ENCODE measurements around the gene CSN3.

CSN3 gene

DNA sequence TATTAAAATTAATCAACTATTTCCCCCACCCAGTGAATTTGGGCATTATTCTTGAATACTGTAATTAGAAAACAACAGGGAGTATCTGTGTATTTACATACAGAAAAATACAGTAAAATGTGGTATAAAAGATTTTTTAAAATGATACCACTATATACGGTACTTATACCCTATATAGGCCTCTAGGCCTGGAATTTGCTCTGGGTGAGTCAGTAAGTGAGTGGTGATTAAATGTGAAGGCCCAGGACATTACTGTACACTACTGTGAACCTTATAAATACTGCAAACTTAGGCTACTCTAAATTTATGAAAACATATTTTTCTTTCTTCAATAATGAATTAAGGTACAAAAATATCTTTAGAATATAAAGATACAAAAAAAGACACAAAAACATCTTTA is 6.3 kb upstream of the CSN3 start:
- no peak overlapping the region for H3K9ac ChIP-seq
- no peaks in the 10 kb centered on the region for H3K27me3 ChIP-seq
- H3K4me1 ChIP-seq = no peaks in the 10 kb centered on the region
- TF ChIP-seq Cebpa-rat (IDR thresholded peaks at IDR 0.05) = no peak
- no peaks in the 10 kb centered on the region for H3K9me3 ChIP-seq
- H4K20me1 ChIP-seq = no peaks in the 10 kb centered on the region
- no peak overlapping the region for H3K4me2 ChIP-seq
- H3K27ac ChIP-seq = no peak overlapping the region
- H3K4me3 ChIP-seq = no peak overlapping the region
- no peaks in the 10 kb centered on the region for H3K36me3 ChIP-seq

DNA sequence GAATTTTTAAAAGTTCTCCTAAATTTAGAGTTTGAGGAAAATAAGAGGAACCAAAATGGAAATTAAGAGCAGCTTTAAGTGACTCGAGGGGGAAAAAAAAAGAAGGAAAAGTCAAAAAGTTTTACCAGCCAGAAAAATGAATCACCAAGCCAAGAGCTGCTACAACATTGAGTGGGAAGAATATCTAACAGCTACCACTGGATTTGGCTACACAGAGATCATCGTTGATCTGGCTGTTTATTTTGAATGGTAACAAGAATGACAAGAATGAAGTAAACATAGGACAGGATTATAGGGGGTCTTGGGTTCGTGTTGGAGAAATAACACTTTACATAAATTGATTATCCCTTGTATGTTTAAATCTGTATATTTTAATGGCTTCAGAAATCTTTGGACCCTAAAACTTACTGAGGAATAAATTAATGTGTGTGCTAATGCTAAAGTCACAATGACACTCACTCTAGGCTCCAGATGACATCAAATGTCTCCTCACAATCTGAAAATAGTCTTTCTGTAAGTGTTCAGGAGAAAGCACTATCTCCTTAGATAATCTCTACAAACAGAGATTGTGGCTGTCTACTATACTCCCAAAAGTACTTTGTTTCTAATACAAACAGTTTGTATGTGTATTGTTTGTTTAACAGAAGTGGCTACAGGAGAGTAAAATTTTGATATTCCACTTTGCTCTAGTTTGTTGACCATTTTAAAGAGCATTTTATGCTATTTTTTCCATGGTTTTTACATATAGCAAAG is 3.1 kb upstream of the CSN3 start:
- Histone ChIP-seq H3K4me1 (no peaks in the 10 kb centered on the region), H3K9me3 (no peaks in the 10 kb centered on the region), H3K36me3 (no peaks in the 10 kb centered on the region), H3K27ac (no peak overlapping the region), H4K20me1 (no peaks in the 10 kb centered on the region), H3K9ac (no peak overlapping the region), H3K27me3 (no peaks in the 10 kb centered on the region), H3K4me3 (no peak overlapping the region), H3K4me2 (no peak overlapping the region)
- TF ChIP-seq Cebpa-rat (IDR thresholded peaks at IDR 0.05) = no peak

DNA sequence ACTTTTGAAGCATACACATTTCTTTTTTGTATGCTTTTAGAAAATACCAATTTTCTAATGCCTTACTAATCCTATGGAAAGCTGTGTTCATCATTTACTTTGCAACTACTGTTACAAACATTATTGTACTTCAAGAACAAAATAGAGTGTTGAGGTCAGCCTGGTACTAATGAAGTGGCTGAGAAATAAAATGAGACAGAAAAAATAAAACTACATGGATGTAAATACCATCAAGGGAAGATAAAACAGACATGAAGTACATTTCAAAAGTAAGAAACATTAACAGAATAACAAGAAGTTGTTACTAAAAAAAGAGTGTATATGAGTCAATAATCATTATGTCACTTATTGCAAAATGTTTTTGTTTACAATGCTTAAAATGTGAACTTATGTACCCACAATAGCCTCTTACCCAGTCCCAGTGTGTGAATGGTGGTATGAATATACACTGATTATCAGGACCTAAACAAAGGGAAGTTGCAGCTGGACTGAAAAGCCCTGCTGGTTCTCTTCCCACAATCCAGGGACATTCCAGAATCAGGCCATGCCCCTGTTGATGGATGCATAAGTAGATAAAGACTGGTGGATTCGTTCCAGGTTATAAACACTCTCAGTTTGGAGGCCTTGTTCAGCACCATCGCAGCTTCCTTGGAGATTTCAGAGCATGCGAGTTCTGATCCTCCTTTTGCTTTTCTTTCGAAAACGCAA is 2.4 kb upstream of the CSN3 start:
- no peak for TF ChIP-seq Cebpa-rat (IDR thresholded peaks at IDR 0.05)
- no peak overlapping the region for H3K4me2 ChIP-seq
- no peaks in the 10 kb centered on the region for H4K20me1 ChIP-seq
- no peaks in the 10 kb centered on the region for H3K4me1 ChIP-seq
- H3K36me3 ChIP-seq = no peaks in the 10 kb centered on the region
- H3K9ac ChIP-seq = no peak overlapping the region
- H3K9me3 ChIP-seq = no peaks in the 10 kb centered on the region
- H3K27me3 ChIP-seq = no peaks in the 10 kb centered on the region
- no peak overlapping the region for H3K4me3 ChIP-seq
- H3K27ac ChIP-seq = no peak overlapping the region

DNA sequence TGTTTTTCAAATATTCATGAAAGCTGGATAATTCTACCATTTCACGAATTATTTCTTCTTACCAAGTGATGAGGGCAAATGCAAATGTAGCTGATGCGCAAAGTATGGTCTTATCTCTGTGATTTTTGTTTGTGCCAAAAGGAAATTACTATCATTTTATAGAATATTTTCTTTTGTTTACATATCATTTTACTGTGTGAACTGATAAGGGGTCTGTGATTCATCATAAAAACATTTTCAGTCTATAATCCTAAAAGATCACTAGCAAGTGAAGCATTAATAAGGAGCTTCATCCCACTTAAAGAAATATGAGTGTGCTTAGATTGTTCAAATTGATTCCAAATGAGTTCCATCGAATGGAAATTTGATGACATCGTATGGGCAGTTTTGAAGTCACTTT is 694 bp downstream of the CSN3 start:
- Histone ChIP-seq H3K9me3 (no peaks in the 10 kb centered on the region), H3K27me3 (no peaks in the 10 kb centered on the region)
- TF ChIP-seq Cebpa-rat (IDR thresholded peaks at IDR 0.05) = no peak

DNA sequence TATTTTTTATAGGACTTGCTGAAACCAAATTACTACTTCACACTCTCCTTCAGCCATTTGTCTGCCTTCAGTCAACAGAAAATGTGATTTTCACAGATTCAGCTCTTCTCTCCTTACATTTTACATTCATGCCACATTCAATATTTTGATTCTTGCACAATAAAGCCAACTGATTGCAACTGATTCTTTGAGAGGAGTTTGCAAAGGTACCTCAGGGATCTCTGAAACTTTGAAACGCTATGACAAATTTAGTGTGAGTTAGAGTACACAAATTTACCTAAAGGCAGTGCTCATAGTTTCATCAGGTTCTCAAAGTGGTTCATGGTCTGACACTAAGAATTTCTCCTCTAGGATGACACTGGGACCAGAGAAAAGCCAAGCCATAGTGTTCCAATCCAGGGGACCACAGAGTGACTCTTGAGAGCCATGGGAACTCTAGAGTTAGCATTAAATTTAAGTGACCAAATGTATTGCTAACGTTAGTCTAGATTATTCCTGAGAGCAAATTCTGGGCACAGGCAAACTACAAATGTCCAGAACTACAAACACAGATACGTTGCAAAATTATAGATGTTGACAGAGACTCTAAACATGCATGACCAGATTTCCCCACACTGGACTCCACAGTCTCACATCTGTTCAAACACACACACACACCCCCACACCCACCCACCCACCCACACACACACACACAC is 9.0 kb downstream of the CSN3 start:
- H3K9ac ChIP-seq = no peak overlapping the region
- no peaks in the 10 kb centered on the region for H3K9me3 ChIP-seq
- no peaks in the 10 kb centered on the region for H4K20me1 ChIP-seq
- H3K27me3 ChIP-seq = no peaks in the 10 kb centered on the region
- H3K4me2 ChIP-seq = no peak overlapping the region
- H3K4me3 ChIP-seq = no peak overlapping the region
- H3K27ac ChIP-seq = no peak overlapping the region
- H3K36me3 ChIP-seq = no peaks in the 10 kb centered on the region
- H3K4me1 ChIP-seq = no peaks in the 10 kb centered on the region
- no peak for TF ChIP-seq Cebpa-rat (IDR thresholded peaks at IDR 0.05)

More for the DNA sequence above, 694 bp downstream of the CSN3 start:
- Histone ChIP-seq H3K4me2 (no peak overlapping the region), H3K4me1 (no peaks in the 10 kb centered on the region), H3K27ac (no peak overlapping the region), H3K9ac (no peak overlapping the region), H3K4me3 (no peak overlapping the region), H3K36me3 (no peaks in the 10 kb centered on the region), H4K20me1 (no peaks in the 10 kb centered on the region)

DNA sequence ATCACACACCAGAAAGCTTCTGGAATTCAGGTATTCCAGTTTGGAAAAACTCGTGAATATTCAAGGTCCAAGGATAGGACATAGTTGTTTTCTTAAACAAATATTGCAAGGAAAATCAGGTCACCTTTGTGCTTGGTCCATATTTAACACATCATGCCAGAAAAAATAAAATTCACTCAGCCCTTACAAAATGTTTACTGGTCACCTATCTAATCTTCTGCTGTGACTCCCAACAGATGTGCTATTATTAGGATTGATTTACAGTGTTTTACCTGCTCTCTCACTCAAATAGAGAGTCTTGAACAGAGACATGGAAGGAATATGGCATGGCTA is 9.5 kb downstream of the CSN3 start:
- H3K27me3 ChIP-seq = no peaks in the 10 kb centered on the region
- H3K27ac ChIP-seq = no peak overlapping the region
- no peak overlapping the region for H3K4me2 ChIP-seq
- no peak overlapping the region for H3K9ac ChIP-seq
- TF ChIP-seq Cebpa-rat (IDR thresholded peaks at IDR 0.05) = no peak
- H3K9me3 ChIP-seq = no peaks in the 10 kb centered on the region
- H4K20me1 ChIP-seq = no peaks in the 10 kb centered on the region
- no peaks in the 10 kb centered on the region for H3K36me3 ChIP-seq
- H3K4me3 ChIP-seq = no peak overlapping the region
- H3K4me1 ChIP-seq = no peaks in the 10 kb centered on the region

DNA sequence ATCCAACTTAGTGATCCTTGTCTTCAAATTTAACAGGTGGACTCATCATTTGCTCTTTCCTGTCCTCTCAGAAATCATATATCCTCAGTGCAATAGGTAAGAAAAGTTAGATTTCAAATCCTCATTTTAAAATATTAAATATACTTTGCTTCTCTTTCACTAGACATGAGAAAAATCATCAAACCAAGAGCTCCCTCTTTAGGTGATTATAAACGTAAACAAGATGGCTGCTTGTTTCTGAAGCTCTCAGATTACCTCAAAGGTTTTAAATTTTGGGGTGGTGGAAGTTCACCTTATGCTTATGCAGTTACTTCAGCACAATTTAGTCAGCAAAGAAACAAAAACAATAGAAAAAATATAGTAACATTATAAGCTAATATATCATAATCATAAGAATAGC is 27.3 kb downstream of the CSN3 start:
- Histone ChIP-seq H3K27ac (no peak overlapping the region), H3K9ac (no peak overlapping the region), H4K20me1 (no peaks in the 10 kb centered on the region), H3K4me1 (no peaks in the 10 kb centered on the region), H3K4me3 (no peak overlapping the region), H3K9me3 (no peaks in the 10 kb centered on the region), H3K4me2 (no peak overlapping the region), H3K27me3 (no peaks in the 10 kb centered on the region), H3K36me3 (no peaks in the 10 kb centered on the region)
- no peak for TF ChIP-seq Cebpa-rat (IDR thresholded peaks at IDR 0.05)

DNA sequence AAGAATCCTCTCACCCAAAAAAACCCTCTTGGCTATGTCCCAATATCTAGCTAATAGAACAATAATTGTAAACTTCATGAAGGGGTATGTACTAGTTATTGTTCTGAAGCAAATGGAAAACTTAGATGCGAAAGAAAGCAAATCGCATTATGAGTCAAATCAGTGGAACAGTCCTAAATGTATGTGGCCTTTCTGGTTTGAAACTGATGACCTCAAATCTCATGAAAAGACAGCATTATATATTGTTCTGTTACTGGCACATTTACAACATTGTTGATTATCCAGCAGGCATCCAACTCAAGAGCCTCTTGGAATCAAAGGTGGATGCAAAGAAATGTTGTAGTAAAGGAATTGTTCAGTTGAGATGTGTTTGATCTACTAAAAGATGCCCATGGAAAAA is 34.7 kb downstream of the CSN3 start:
- no peak overlapping the region for H3K4me2 ChIP-seq
- H3K4me3 ChIP-seq = no peak overlapping the region
- H3K36me3 ChIP-seq = no peaks in the 10 kb centered on the region
- H3K27me3 ChIP-seq = no peaks in the 10 kb centered on the region
- no peak for TF ChIP-seq Cebpa-rat (IDR thresholded peaks at IDR 0.05)
- H3K9ac ChIP-seq = no peak overlapping the region
- no peak overlapping the region for H3K27ac ChIP-seq
- H3K4me1 ChIP-seq = no peaks in the 10 kb centered on the region
- no peaks in the 10 kb centered on the region for H4K20me1 ChIP-seq
- no peaks in the 10 kb centered on the region for H3K9me3 ChIP-seq

DNA sequence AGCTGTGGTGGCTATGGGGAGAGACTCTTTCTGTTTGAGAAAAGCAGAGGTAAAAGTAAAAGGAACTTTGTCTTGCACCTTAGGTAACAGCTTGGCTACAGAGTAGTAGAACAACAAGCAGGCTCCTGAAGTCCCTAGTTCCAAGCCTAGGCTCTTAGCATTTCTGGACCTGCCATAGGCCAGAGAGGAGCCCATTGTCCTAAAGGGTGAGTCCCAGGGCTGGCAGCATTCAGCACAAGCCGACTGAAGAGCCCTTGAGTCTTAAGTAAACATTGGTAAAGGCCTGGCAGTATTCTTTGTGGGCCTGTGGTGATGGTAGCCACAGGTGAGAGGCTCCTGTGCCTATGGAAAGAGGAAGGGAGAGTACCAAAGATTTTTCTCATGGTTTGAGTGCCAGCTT is 38.2 kb downstream of the CSN3 start:
- Histone ChIP-seq H3K27me3 (no peaks in the 10 kb centered on the region), H3K4me1 (no peaks in the 10 kb centered on the region), H3K36me3 (no peaks in the 10 kb centered on the region), H3K9me3 (no peaks in the 10 kb centered on the region), H3K9ac (no peak overlapping the region), H3K4me3 (no peak overlapping the region), H4K20me1 (no peaks in the 10 kb centered on the region), H3K27ac (no peak overlapping the region), H3K4me2 (no peak overlapping the region)
- TF ChIP-seq Cebpa-rat (IDR thresholded peaks at IDR 0.05) = no peak

DNA sequence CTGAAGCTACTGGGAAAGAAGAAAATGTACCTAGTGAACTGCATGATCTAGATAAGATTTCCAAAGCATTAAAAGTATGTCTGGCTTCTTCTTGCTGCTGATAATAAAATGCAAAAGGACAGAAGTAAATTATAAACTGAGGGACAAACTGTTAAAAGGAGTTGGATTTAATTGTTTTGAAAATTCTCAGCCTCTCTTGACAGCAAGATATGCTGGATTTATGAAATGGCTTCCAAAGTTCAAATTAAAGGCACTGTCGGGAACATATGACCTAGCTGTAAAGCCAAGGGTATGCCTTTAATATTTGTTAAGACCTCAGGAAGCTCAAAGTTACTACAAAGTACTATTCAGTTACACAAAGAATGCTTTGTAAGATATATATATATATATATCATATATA is 46.3 kb downstream of the CSN3 start:
- Histone ChIP-seq H3K36me3 (no peaks in the 10 kb centered on the region), H3K4me1 (no peaks in the 10 kb centered on the region), H3K4me2 (no peak overlapping the region), H3K27ac (no peak overlapping the region), H4K20me1 (no peaks in the 10 kb centered on the region), H3K27me3 (no peaks in the 10 kb centered on the region), H3K9ac (no peak overlapping the region), H3K9me3 (no peaks in the 10 kb centered on the region), H3K4me3 (no peak overlapping the region)
- no peak for TF ChIP-seq Cebpa-rat (IDR thresholded peaks at IDR 0.05)

Data from BLaER1 (cell line).